Measurements from ENCODE around the gene PHYKPL.

The PHYKPL gene

GRCh38 chr5:178221853-178222252 is 10.7 kb downstream of the PHYKPL start:
- DNase-seq, result no peak

DNA sequence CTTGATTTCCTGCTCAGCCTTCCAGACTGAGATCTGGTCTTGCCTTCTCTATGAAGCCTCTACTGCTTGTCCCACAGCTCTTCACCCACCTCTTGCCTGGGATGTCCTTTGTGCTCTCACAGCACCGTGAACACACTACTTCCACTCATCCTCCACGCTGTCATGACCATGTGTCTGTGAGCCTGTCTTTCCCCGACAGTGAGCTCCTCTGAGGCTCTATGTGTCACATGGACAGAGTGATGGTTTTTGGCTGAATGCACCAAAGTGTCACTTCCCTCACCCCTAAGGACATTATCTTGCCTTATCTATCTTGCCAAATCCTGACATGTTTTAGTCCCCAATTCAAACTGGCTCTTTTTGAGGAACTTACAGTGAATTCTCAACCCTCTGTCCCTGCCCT is 11.3 kb downstream of the PHYKPL start:
- DNase-seq, result no peak

DNA sequence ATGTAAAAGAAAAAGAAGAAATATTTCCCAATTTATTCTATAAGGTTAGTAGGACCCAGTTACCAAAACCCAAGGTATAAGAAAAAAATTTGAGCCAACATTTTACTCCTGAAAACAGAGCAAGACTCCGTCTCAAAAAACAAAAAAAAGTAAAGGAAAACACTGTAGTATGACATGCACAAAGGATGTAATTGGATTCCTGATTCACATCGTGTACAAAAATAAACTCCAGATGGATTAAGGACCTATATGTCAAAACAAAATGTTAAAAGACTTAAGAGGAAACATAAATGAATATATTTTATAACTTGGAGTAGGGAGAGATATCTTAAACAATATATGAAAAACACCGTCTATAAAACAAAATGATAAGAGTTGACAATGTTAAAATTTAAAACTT is 13.8 kb downstream of the PHYKPL start:
- DNase-seq, result no peak

- DNase-seq, result no peak
These were observed 14.3 kb downstream of the PHYKPL start for GRCh38 chr5:178218237-178218776.

DNA sequence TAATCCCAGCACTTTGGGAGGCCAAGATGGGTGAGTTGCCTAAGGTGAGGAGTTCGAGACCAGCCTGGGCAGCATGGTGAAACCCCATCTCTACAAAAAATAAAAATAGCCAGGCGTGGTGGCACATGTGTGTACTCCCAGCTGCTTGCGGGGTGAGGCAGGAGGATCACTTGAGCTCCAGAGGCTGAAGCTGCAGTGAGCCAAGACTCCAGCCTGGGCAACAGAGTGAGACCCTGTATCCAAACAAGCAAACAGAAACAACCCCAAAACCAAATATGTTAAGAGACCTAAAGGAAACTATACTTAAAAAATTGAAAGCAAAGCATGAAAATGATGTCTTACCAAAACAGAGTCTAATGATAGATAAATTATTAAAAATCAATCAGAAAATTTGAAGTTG is 15.8 kb downstream of the PHYKPL start:
- DNase-seq, result no peak

DNA sequence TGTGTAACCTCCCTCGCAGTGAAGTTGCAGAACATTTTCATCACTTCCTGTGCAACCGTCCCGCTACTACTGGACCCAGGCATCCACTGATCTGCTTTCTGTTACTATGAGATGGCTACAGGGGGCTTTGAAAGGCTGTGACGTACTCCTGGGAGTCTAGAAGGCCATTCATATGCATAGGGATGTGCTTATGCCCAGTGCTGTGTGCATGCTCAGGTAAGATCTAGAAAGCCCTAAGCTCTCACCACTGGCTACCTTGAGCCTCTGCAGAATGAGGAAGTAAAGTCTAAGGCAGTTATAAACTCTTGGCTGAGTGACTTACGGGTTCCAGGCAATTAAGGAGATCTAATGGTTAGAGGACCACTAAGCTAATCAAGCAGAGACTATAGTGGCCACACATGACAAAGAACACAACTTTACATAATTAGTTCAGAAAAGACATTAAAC is 16.5 kb downstream of the PHYKPL start:
- no peak for DNase-seq

DNA sequence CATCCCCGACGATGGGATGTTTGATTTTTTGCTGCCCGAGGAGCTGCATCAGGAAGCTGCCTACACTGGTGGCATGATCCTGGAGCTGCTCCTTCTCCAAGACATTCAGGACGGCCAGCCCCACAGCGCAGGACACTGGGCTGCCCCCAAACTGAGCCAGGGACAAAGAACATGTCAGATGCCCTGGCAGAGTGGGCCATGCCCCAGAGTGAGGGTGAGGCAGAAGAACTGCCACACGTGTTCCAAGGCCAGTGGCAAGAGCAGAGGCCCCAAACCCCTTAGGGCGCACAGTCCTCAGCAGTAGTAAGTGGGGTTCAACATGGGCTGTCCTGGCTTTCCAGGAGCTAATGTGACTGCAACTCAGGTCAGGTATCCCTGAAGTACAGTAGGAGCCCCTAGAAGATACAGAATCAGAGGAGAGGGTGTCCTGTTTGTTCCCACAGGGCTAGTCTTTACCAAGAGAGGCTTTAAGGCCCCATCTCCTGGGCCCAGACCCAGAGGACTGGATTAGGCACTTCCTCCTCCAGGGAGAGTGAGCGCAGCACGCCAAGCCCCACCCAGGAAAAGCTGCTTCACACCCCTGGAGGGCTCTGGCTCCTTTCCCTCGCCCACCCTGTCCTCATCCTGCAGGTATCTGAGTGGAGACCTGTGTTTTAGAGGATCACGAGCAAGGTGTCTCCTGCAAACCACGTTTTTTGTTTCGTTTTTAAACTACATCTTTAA is 17.2 kb downstream of the PHYKPL start:
- DNase-seq, result no peak

- no peak for DNase-seq
These were observed 18.3 kb downstream of the PHYKPL start for GRCh38 chr5:178214160-178214803.

DNA sequence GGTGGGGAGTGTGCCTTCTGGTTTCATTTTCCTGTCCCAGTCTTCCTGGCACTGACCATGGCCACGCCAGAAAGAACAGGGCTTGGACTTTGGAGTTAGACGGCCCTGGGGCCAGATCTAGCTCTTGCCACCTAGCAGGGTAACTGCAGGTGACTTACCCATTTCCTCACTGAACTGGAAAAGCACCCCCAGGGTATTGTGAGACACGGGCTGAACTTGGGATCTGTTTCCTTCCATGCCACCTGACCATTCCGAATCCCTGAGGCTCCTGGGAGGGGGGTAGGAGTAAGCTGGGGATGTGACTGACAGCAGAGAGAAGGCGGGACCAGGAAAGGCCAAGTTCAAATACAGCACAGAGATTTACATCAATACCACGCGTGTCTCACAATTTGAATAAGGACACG is 18.9 kb downstream of the PHYKPL start:
- no peak for DNase-seq

GRCh38 chr5:178213003-178213461 is 19.6 kb downstream of the PHYKPL start:
- no peak for DNase-seq

DNA sequence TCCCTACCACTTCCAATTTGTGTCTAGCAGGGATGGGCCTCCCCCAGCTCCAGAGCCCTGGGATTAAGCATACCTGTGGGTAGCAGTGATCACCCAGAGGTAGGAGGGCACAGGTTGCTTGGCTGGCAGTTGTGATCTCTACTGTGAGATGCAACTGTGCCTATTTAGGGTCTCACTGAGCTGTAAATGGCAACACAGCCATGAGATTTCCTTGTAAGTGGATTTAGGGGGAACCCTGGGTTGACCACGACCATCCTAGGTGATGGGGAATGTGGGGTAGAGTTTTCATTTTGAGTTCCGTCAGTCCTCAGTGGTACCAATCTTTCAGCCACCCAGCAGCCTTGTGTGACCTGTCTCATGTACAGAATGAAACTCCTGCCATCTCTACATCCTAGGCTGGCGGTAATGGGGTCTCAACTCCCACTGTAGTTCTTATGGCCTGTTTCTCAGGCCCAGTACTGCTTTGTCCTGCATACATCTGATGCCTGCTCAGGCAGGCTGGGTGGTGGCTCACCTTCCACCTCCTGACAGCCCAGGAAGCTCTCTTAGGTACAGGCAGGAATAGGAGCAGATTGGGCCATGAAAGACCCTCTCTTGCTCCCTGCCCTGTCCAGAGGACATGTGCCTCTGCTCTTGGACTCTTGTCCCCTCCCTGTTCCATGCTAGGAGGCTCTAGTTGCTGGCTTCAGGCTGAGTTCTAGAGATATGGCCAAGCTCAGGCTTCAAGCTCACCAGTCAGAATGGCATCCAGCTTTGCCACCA is 20.2 kb downstream of the PHYKPL start:
- DNase-seq, result no peak

GRCh38 chr5:178211095-178212048 is 21.2 kb downstream of the PHYKPL start:
- DNase-seq, result no peak

GRCh38 chr5:178210686-178211085 is 21.9 kb downstream of the PHYKPL start:
- no peak for DNase-seq

- no peak for DNase-seq
These were observed 22.5 kb downstream of the PHYKPL start for GRCh38 chr5:178210073-178210535.

GRCh38 chr5:178209334-178210072 is 23.1 kb downstream of the PHYKPL start:
- DNase-seq, result no peak

- DNase-seq, result no peak
These were observed 23.9 kb downstream of the PHYKPL start for GRCh38 chr5:178208540-178209227.

DNA sequence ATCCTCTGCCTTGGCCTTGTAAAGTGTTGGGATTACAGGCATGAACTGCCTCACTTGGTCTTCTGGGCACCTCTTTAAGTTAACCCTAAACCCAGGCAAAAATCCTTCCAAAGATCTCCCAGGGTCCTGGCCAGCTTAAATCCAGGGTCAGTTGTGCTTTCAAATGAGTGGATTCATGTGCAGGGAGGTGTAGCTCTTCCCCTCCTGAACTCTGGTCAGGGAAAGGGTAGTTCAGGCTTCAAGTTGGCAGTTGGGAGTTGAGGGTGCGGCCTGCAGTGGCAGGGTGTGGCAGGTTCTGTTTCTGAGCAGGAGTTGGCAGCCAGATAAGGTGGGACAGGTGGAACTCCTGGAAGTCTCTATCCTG is 24.7 kb downstream of the PHYKPL start:
- no peak for DNase-seq

GRCh38 chr5:178207183-178207916 is 25.3 kb downstream of the PHYKPL start:
- DNase-seq, result no peak

GRCh38 chr5:178206166-178207101 is 26.2 kb downstream of the PHYKPL start:
- no peak for DNase-seq

All from cortex of kidney (tissue), 1 donor.